Ascending aorta (tissue), 2 donors: ENCODE data around the gene PLCL2. TPM values are rescaled to one million over a fixed set of nuclear protein-coding genes. Genes with fewer than 3 reads are reported as not detected.
A peak's percentile ranks its signal among the peaks of the same experiment; 100 is the strongest.

Experiments
- DNase-seq, 2 donors: peaks; one replicate each; pipeline ENCODE4 v3.0.0-alpha.2; 2019; ENCODE audit warnings: low spot score in 2 of 2
- H3K27ac ChIP-seq, 2 donors: fragments of 200-600 bp; sonication (generic); one replicate each; pipeline ENCODE4 v1.5.1; 2016 to 2017; ENCODE audit warnings: mild to moderate bottlenecking in 1 of 2
- H3K27me3 ChIP-seq: fragments of 200-600 bp; sonication (generic); one replicate; pipeline ENCODE4 v1.5.1; 2017
- H3K36me3 ChIP-seq, 2 donors: fragments of 200-600 bp; sonication (generic); one replicate each; pipeline ENCODE4 v1.5.1; 2016
- H3K4me1 ChIP-seq, 2 donors: fragments of 200-600 bp; sonication (generic); one replicate each; pipeline ENCODE4 v1.5.1; 2016 to 2017; ENCODE audit warnings: mild to moderate bottlenecking in 1 of 2
- H3K4me3 ChIP-seq, 2 donors: fragments of 200-600 bp; sonication (generic); one replicate each; pipeline ENCODE4 v1.5.1; 2016 to 2017; ENCODE audit warnings: mild to moderate bottlenecking in 1 of 2
- H3K9me3 ChIP-seq, 2 donors: fragments of 200-600 bp; sonication (generic); one replicate each; pipeline ENCODE4 v1.5.1; 2016
- CTCF ChIP-seq, 3 experiments: fragments of 200-600 bp in 2 of 3; fragments of 450-650 bp in 1 of 3; sonication (generic) in 2 of 3; IDR thresholded peaks; one replicate each; pipeline ENCODE4 v1.5.1; 2016 to 2019; ENCODE audit warnings: antibody characterized with exemption in 3 of 3, mild to moderate bottlenecking in 1 of 3, moderate library complexity in 1 of 3
- intact Hi-C: fragments of 100-400 bp; cut with DNase I; formaldehyde crosslinking; loops from one replicate; pipeline ENCODE4 v1.15.1; 2023
- total RNA-seq: library from RNA; depleted of rRNA; stranded (reverse); fragments of >200 nt; gene quantifications from one replicate; pipeline ENCODE4 v1.1.0, GENCODE V29; 2016

PLCL2 gene
- total RNA-seq, 1 donor from 2014 or later = 2.9 TPM

DNA sequence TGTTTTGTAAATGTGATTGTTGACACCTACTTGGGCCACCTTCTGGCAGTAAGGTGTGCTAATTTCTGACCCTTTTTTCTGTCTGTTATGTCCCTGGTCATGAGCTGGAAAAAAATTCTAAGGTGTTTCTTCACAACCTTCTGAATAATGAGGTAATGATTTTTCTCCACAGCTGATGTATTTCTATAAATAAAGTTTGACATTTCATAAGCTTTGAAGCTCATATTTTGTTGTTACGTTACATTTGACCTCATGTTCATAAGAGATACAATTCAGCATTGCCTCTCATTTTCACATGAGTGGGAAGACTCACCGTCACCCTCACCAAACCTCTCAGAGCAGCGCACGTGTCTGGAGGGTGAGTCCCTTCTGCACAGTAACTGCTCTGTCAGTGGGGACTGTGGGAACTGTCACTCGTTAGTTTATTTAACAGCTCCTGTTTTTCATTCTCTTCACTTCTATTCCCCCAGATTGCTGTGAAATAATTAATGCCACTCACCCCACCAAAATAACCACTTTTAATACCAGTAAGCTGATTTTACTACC is 140.9 kb downstream of the PLCL2 start:
- H3K36me3 ChIP-seq = no peaks in the 10 kb centered on the region
- intact Hi-C loops = no loop called here
- no peaks in the 10 kb centered on the region for H3K9me3 ChIP-seq
- H3K27me3 ChIP-seq = no peaks in the 10 kb centered on the region
- H3K4me3 ChIP-seq = no peak overlapping the region
- no peaks in the 10 kb centered on the region for H3K4me1 ChIP-seq
- DNase-seq = no peak
- TF ChIP-seq CTCF (IDR thresholded peaks at IDR 0.05) = no peak
- no peak overlapping the region for H3K27ac ChIP-seq

DNA sequence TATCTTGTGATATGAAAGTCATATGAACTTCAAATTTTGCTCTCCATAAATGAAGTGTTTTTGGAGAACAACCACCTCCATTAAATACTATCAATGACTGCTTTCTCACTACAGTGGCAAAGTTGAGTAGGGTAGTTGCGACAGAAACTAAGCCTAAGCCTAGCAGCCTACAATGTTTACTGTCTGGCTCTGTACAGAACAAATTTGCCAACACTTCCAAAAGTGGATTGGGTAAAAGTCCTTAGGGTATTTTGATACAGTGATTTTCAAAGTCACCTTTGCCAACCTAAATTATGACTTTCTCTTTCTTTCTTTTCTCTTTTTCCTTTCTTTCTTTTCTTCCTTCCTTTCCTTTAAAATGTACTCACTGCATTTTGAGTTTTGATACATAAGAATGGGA is 142.6 kb downstream of the PLCL2 start:
- Histone ChIP-seq H3K27ac (peak overlapping the region; percentile 8 to 34), H3K9me3 (no peaks in the 10 kb centered on the region), H3K4me3 (peak overlapping the region in 1 of 2 donors; percentile 52), H3K36me3 (no peaks in the 10 kb centered on the region), H3K27me3 (no peaks in the 10 kb centered on the region), H3K4me1 (no peaks in the 10 kb centered on the region)
- TF ChIP-seq CTCF (IDR thresholded peaks at IDR 0.05) = no peak
- intact Hi-C loops = no loop called here
- DNase-seq = no peak

GRCh38 chr3:17028363-17028762 is 143.6 kb downstream of the PLCL2 start:
- peak overlapping the region in 1 of 2 donors; percentile 34 for H3K27ac ChIP-seq
- no peaks in the 10 kb centered on the region for H3K27me3 ChIP-seq
- H3K4me1 ChIP-seq = no peaks in the 10 kb centered on the region
- no peaks in the 10 kb centered on the region for H3K9me3 ChIP-seq
- no peak overlapping the region for H3K4me3 ChIP-seq
- no peak for DNase-seq
- intact Hi-C loops = no loop called here
- no peak for TF ChIP-seq CTCF (IDR thresholded peaks at IDR 0.05)
- H3K36me3 ChIP-seq = no peaks in the 10 kb centered on the region

GRCh38 chr3:17030438-17030837 is 145.7 kb downstream of the PLCL2 start:
- DNase-seq = no peak
- H3K9me3 ChIP-seq = no peaks in the 10 kb centered on the region
- H3K36me3 ChIP-seq = no peaks in the 10 kb centered on the region
- no peak overlapping the region for H3K4me3 ChIP-seq
- H3K27me3 ChIP-seq = no peaks in the 10 kb centered on the region
- H3K4me1 ChIP-seq = no peaks in the 10 kb centered on the region
- no peak for TF ChIP-seq CTCF (IDR thresholded peaks at IDR 0.05)
- no peak overlapping the region for H3K27ac ChIP-seq
- intact Hi-C loops = loop anchor here (10.0 kb wide), 1 partner anchor 204 kb away; no protein-coding TSS in a partner anchor

GRCh38 chr3:17030956-17031652 is 146.3 kb downstream of the PLCL2 start:
- DNase-seq = no peak
- Histone ChIP-seq H3K9me3 (no peaks in the 10 kb centered on the region), H3K4me3 (no peak overlapping the region), H3K4me1 (no peaks in the 10 kb centered on the region), H3K36me3 (no peaks in the 10 kb centered on the region), H3K27ac (no peak overlapping the region), H3K27me3 (no peaks in the 10 kb centered on the region)
- TF ChIP-seq CTCF (IDR thresholded peaks at IDR 0.05) = no peak
- intact Hi-C loops = loop anchor here (10.0 kb wide), 1 partner anchor 204 kb away; no protein-coding TSS in a partner anchor
